ENCODE data around the gene BRD3OS.

DNA sequence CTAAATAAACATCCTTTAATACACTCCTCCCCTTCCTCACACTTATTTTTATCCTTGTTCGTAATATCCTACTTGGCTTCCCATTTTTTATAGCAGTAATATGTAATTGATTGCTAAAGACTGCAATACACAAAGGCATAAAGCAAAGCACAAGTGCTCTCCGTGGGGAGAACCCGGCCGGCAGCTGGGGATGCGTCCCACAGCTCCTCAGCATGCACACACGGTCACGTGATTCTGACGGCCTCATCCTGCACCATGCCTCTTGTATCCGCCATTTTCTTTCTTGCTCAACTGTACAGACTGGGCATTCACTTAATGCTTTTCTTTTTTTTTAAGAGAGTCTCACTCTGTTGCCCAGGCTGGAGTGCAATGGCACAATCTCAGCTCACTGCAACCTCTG lies 2.8 kb downstream of the BRD3OS start:
- no peak for TF ChIP-seq EZH2 (IDR thresholded peaks at IDR 0.05; ENCODE audit: insufficient read depth, low read length)
- TF ChIP-seq, protein P1, sequence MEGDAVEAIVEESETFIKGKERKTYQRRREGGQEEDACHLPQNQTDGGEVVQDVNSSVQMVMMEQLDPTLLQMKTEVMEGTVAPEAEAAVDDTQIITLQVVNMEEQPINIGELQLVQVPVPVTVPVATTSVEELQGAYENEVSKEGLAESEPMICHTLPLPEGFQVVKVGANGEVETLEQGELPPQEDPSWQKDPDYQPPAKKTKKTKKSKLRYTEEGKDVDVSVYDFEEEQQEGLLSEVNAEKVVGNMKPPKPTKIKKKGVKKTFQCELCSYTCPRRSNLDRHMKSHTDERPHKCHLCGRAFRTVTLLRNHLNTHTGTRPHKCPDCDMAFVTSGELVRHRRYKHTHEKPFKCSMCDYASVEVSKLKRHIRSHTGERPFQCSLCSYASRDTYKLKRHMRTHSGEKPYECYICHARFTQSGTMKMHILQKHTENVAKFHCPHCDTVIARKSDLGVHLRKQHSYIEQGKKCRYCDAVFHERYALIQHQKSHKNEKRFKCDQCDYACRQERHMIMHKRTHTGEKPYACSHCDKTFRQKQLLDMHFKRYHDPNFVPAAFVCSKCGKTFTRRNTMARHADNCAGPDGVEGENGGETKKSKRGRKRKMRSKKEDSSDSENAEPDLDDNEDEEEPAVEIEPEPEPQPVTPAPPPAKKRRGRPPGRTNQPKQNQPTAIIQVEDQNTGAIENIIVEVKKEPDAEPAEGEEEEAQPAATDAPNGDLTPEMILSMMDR (IDR thresholded peaks at IDR 0.05; ENCODE audit: insufficient read depth, low read depth, low read length) = no peak

Data from astrocyte (in vitro differentiated cells and primary cell).